GM18511 (cell line): ENCODE measurements around the gene THSD1.
"Not testable (repeated sequence)": the region's sequence is repeated elsewhere in the genome, so short reads cannot be mapped to it uniquely, and the experiment has no call there.

Experiments
- ATAC-seq: cut with Tn5 transposase; IDR thresholded peaks from one replicate; pipeline ENCODE4 v1.9.1; 2021; ENCODE audit warnings: mild to moderate bottlenecking, moderate library complexity; ENCODE audit not compliant: unreplicated experiment

Gene THSD1

GRCh38 chr13:52412128-52412527 is 6.2 kb upstream of the THSD1 start:
- no peak for ATAC-seq

- ATAC-seq = peak; percentile 94
These were observed 5.7 kb upstream of the THSD1 start for GRCh38 chr13:52411629-52412028.

GRCh38 chr13:52408071-52408658 is 2.2 kb upstream of the THSD1 start:
- not testable (repeated sequence) for ATAC-seq

- not testable (repeated sequence) for ATAC-seq
These were observed 1.5 kb upstream of the THSD1 start for GRCh38 chr13:52407436-52407835.

GRCh38 chr13:52406629-52407028 is 657 bp upstream of the THSD1 start:
- no peak for ATAC-seq

- no peak for ATAC-seq
These were observed 604 bp downstream of the THSD1 start for GRCh38 chr13:52405369-52405766.

- no peak for ATAC-seq
These were observed 6.3 kb downstream of the THSD1 start for GRCh38 chr13:52399708-52400107.

GRCh38 chr13:52399046-52399445 is 6.9 kb downstream of the THSD1 start:
- no peak for ATAC-seq

- ATAC-seq = no peak
These were observed 10.3 kb downstream of the THSD1 start for GRCh38 chr13:52395704-52396103.

- ATAC-seq = no peak
These were observed 11.4 kb downstream of the THSD1 start for GRCh38 chr13:52394586-52394985.

- no peak for ATAC-seq
These were observed 12.2 kb downstream of the THSD1 start for GRCh38 chr13:52393572-52394357.

- no peak for ATAC-seq
These were observed 18.3 kb downstream of the THSD1 start for GRCh38 chr13:52387721-52388120.

- ATAC-seq = no peak
These were observed 20.1 kb downstream of the THSD1 start for GRCh38 chr13:52385870-52386269.

GRCh38 chr13:52383366-52383765 is 22.6 kb downstream of the THSD1 start:
- no peak for ATAC-seq

- ATAC-seq = no peak
These were observed 27.7 kb downstream of the THSD1 start for GRCh38 chr13:52378312-52378711.

- ATAC-seq = no peak
These were observed 28.1 kb downstream of the THSD1 start for GRCh38 chr13:52377898-52378297.

GRCh38 chr13:52374873-52375411 is 31.0 kb downstream of the THSD1 start:
- no peak for ATAC-seq

- ATAC-seq = no peak
These were observed 31.6 kb downstream of the THSD1 start for GRCh38 chr13:52374389-52374788.

- ATAC-seq = not testable (repeated sequence)
These were observed 32.7 kb downstream of the THSD1 start for GRCh38 chr13:52373277-52373676.

GRCh38 chr13:52371736-52372247 is 34.2 kb downstream of the THSD1 start:
- ATAC-seq = no peak

GRCh38 chr13:52366291-52366690 is 39.7 kb downstream of the THSD1 start:
- ATAC-seq = no peak
